ENCODE data around the gene SUSD3. TPM values are rescaled to one million over a fixed set of nuclear protein-coding genes. Genes with fewer than 3 reads are reported as not detected.

SUSD3 gene
- total and polyA plus RNA-seq, 10 of the 15 experiments (the other 5 are each of a cell fraction or from before 2014, with no cell fraction given) = 2.5 to 92.0 (median 31.1) TPM

DNA sequence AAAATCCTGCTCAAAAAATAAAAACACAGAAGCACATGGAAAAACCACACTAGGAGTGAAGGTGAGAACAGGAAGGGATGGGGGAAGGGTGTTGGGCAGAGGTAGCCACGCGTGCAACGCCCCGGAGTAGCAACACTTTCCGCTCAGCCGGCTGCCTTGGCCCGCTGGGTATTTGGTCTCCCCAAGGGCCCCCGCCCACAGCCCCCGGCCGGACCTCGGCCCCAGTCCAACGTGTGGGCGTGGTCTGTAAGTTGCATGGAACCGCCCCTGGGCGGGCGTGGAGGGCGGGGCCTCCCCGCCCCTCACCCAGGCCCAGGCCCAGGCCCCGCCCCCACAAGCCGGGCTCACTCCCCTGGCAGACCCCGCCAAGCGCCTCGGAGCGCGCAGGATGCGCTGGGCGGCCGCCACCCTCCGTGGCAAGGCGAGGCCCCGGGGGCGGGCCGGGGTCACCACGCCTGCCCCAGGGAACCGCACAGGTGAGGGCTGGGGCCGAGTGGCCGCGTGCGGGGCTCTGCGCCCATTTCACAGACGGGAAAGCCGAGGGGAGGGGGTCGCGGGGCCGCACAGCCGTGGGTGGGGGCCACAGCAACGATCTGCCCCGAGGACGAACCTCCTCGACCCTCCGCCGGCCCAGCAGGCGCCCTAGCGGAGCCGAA is at the start of gene SUSD3 (continued):
- TF ChIP-seq SMARCA5 (IDR thresholded peaks at IDR 0.05) = peak; percentile 86
- no peak for TF ChIP-seq HDAC6 (IDR thresholded peaks at IDR 0.05; ENCODE audit: unreplicated experiment)
- TF ChIP-seq TAF1 (IDR thresholded peaks at IDR 0.05; ENCODE audit: borderline replicate concordance, low read depth, low read length) = 0 out of 2 replicates have a peak, but pooled peaks have one; percentile 23
- TF ChIP-seq IKZF1 (conservative IDR thresholded peaks at IDR 0.05) = peak; percentile 97
- peak; percentile 71 for TF ChIP-seq PAX5 (IDR thresholded peaks at IDR 0.05; ENCODE audit: borderline replicate concordance, low read depth, low read length)
- TF ChIP-seq BCLAF1 (IDR thresholded peaks at IDR 0.05) = no peak
- no peak for TF ChIP-seq RCOR1 (conservative IDR thresholded peaks at IDR 0.05; ENCODE audit: low read depth, low read length)
- TF ChIP-seq, protein P1, sequence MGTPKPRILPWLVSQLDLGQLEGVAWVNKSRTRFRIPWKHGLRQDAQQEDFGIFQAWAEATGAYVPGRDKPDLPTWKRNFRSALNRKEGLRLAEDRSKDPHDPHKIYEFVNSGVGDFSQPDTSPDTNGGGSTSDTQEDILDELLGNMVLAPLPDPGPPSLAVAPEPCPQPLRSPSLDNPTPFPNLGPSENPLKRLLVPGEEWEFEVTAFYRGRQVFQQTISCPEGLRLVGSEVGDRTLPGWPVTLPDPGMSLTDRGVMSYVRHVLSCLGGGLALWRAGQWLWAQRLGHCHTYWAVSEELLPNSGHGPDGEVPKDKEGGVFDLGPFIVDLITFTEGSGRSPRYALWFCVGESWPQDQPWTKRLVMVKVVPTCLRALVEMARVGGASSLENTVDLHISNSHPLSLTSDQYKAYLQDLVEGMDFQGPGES (IDR thresholded peaks at IDR 0.05) = no peak
- TF ChIP-seq SP1 (IDR thresholded peaks at IDR 0.05; ENCODE audit: low read depth, low read length) = peak; percentile 75
- TF ChIP-seq SKIL (IDR thresholded peaks at IDR 0.05; ENCODE audit: low read depth, poor library complexity, severe bottlenecking) = peak; percentile 49
- no peak for TF ChIP-seq STAT1 (conservative IDR thresholded peaks at IDR 0.05)
- TF ChIP-seq, protein P2, sequence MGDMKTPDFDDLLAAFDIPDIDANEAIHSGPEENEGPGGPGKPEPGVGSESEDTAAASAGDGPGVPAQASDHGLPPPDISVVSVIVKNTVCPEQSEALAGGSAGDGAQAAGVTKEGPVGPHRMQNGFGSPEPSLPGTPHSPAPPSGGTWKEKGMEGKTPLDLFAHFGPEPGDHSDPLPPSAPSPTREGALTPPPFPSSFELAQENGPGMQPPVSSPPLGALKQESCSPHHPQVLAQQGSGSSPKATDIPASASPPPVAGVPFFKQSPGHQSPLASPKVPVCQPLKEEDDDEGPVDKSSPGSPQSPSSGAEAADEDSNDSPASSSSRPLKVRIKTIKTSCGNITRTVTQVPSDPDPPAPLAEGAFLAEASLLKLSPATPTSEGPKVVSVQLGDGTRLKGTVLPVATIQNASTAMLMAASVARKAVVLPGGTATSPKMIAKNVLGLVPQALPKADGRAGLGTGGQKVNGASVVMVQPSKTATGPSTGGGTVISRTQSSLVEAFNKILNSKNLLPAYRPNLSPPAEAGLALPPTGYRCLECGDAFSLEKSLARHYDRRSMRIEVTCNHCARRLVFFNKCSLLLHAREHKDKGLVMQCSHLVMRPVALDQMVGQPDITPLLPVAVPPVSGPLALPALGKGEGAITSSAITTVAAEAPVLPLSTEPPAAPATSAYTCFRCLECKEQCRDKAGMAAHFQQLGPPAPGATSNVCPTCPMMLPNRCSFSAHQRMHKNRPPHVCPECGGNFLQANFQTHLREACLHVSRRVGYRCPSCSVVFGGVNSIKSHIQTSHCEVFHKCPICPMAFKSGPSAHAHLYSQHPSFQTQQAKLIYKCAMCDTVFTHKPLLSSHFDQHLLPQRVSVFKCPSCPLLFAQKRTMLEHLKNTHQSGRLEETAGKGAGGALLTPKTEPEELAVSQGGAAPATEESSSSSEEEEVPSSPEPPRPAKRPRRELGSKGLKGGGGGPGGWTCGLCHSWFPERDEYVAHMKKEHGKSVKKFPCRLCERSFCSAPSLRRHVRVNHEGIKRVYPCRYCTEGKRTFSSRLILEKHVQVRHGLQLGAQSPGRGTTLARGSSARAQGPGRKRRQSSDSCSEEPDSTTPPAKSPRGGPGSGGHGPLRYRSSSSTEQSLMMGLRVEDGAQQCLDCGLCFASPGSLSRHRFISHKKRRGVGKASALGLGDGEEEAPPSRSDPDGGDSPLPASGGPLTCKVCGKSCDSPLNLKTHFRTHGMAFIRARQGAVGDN (IDR thresholded peaks at IDR 0.05) = peak; percentile 75
- TF ChIP-seq POLR2A (IDR thresholded peaks at IDR 0.05; ENCODE audit: low read depth, low read length) = peak; percentile 64
- peak; percentile 77; the same call in 1 of the 2 replicates for TF ChIP-seq CHD2 (IDR thresholded peaks at IDR 0.05; ENCODE audit: borderline replicate concordance, low read depth, low read length)
- TF ChIP-seq TCF12 (IDR thresholded peaks at IDR 0.05; ENCODE audit: low read depth, low read length) = 0 out of 2 replicates have a peak, but pooled peaks have one; percentile 55
- TF ChIP-seq RELB (IDR thresholded peaks at IDR 0.05; ENCODE audit: low read depth) = peak; percentile 84
- peak; percentile 78; the same call in 1 of the 2 replicates for TF ChIP-seq MTA2 (IDR thresholded peaks at IDR 0.05; ENCODE audit: low read depth)
- TF ChIP-seq MEF2B (IDR thresholded peaks at IDR 0.05; ENCODE audit: partially characterized antibody, poor library complexity, severe bottlenecking) = peak; percentile 98
- peak; percentile 85 for TF ChIP-seq NBN (IDR thresholded peaks at IDR 0.05)
